Measurements from ENCODE around the gene PCID2. TPM values are rescaled to one million over a fixed set of nuclear protein-coding genes. Genes with fewer than 3 reads are reported as not detected.
A peak's percentile ranks its signal among the peaks of the same experiment; 100 is the strongest.

Gene PCID2
- total and polyA plus RNA-seq, 2 of the 13 experiments (the other 11 are each of a cell fraction or from before 2014, with no cell fraction given) = 65.0 to 111 TPM

DNA sequence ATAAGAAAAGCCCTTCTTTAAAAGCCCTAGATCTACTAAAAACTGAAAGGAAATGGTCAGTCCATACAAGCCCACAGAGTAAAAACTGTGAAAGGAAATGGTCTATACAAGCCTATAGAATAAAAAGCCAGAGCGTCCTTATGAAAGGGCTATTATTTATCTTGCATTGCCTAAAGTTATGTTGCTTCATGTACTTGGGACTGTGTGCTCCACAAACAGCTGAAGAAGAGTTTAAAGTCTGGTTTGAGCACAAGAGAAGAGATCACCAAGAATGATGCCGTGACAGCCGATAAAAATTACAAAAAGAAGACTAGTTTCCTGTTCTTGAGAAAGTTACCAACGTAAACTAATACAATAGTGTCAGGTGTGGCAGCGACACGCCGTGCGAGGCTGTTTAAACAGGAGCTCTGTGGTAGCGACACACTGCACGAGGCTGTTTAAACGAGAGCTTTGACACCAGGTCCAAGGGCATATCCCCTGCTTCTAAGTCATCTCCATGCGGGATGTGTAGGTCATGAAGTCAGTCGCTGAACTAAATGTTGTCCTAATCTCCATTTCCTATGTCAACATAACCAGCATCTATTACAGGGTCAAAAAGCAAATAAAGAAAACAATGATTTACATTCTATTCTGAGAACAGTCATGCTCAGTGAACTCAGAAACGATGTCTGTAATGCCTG, 24.9 kb downstream of the PCID2 start (continued):
- TF ChIP-seq, protein P1, sequence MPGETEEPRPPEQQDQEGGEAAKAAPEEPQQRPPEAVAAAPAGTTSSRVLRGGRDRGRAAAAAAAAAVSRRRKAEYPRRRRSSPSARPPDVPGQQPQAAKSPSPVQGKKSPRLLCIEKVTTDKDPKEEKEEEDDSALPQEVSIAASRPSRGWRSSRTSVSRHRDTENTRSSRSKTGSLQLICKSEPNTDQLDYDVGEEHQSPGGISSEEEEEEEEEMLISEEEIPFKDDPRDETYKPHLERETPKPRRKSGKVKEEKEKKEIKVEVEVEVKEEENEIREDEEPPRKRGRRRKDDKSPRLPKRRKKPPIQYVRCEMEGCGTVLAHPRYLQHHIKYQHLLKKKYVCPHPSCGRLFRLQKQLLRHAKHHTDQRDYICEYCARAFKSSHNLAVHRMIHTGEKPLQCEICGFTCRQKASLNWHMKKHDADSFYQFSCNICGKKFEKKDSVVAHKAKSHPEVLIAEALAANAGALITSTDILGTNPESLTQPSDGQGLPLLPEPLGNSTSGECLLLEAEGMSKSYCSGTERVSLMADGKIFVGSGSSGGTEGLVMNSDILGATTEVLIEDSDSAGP (CRISPR knock-in tag; IDR thresholded peaks at IDR 0.05; ENCODE audit: borderline replicate concordance) = no peak
- TF ChIP-seq ZNF263 (CRISPR knock-in tag; IDR thresholded peaks at IDR 0.05) (no peak), ZNF17 (CRISPR knock-in tag; IDR thresholded peaks at IDR 0.05) (no peak), ATF1 (CRISPR knock-in tag; IDR thresholded peaks at IDR 0.05) (peak; percentile 56; the same call in 1 of the 2 replicates), RFXAP (CRISPR knock-in tag; IDR thresholded peaks at IDR 0.05; ENCODE audit: borderline replicate concordance) (no peak), ZFP37 (CRISPR knock-in tag; IDR thresholded peaks at IDR 0.05; ENCODE audit: borderline replicate concordance) (no peak), ARID2 (CRISPR knock-in tag; IDR thresholded peaks at IDR 0.05; ENCODE audit: borderline replicate concordance) (no peak), MLLT10 (CRISPR knock-in tag; IDR thresholded peaks at IDR 0.05) (no peak), HMG20A (CRISPR knock-in tag; IDR thresholded peaks at IDR 0.05; ENCODE audit: borderline replicate concordance) (peak; percentile 83), HOXA5 (CRISPR knock-in tag; IDR thresholded peaks at IDR 0.05) (0 out of 2 replicates have a peak, but pooled peaks have one; percentile 32)
- TF ChIP-seq, protein P2, sequence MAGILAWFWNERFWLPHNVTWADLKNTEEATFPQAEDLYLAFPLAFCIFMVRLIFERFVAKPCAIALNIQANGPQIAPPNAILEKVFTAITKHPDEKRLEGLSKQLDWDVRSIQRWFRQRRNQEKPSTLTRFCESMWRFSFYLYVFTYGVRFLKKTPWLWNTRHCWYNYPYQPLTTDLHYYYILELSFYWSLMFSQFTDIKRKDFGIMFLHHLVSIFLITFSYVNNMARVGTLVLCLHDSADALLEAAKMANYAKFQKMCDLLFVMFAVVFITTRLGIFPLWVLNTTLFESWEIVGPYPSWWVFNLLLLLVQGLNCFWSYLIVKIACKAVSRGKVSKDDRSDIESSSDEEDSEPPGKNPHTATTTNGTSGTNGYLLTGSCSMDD (CRISPR knock-in tag; IDR thresholded peaks at IDR 0.05) = no peak
- TF ChIP-seq, protein P3, sequence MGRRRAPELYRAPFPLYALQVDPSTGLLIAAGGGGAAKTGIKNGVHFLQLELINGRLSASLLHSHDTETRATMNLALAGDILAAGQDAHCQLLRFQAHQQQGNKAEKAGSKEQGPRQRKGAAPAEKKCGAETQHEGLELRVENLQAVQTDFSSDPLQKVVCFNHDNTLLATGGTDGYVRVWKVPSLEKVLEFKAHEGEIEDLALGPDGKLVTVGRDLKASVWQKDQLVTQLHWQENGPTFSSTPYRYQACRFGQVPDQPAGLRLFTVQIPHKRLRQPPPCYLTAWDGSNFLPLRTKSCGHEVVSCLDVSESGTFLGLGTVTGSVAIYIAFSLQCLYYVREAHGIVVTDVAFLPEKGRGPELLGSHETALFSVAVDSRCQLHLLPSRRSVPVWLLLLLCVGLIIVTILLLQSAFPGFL (CRISPR knock-in tag; IDR thresholded peaks at IDR 0.05) = no peak
- TF ChIP-seq, protein P4, sequence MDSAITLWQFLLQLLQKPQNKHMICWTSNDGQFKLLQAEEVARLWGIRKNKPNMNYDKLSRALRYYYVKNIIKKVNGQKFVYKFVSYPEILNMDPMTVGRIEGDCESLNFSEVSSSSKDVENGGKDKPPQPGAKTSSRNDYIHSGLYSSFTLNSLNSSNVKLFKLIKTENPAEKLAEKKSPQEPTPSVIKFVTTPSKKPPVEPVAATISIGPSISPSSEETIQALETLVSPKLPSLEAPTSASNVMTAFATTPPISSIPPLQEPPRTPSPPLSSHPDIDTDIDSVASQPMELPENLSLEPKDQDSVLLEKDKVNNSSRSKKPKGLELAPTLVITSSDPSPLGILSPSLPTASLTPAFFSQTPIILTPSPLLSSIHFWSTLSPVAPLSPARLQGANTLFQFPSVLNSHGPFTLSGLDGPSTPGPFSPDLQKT (CRISPR knock-in tag; IDR thresholded peaks at IDR 0.05; ENCODE audit: borderline replicate concordance) = no peak
- TF ChIP-seq, protein P5, sequence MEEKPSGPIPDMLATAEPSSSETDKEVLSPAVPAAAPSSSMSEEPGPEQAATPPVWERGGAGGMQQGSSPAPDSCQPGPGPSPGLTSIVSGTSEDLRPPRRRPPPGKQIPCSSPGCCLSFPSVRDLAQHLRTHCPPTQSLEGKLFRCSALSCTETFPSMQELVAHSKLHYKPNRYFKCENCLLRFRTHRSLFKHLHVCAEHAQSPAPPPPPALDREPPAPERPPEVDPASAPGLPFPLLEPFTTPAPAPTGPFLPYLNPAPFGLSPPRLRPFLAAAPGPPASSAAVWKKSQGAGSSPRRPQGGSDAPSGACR (CRISPR knock-in tag; IDR thresholded peaks at IDR 0.05) = no peak

Data from HepG2 (cell line).